ENCODE data around the gene LIF.
A peak's percentile ranks its signal among the peaks of the same experiment; 100 is the strongest.

Gene LIF

GRCh38 chr22:30244641-30245040, 1.9 kb downstream of the LIF start:
- CTCF ChIA-PET, result interaction anchor here (0.7 kb wide), 1 partner anchor 36 kb away, joined by 3 read pairs; no protein-coding TSS in a partner anchor
- POLR2A ChIA-PET, result no interaction called here

GRCh38 chr22:30244066-30244465, 2.5 kb downstream of the LIF start:
- CTCF ChIA-PET, result interaction anchor here (0.7 kb wide), 1 partner anchor 35 kb away, joined by 3 read pairs; no protein-coding TSS in a partner anchor
- POLR2A ChIA-PET, result no interaction called here
- Histone ChIP-seq H3K36me3 (ENCODE audit: control insufficient read depth in 2 of 2, insufficient read depth in 1 of 2, low read length in 2 of 2) (peaks cover 0 to 29% of the 10 kb centered on the region in 2 experiments; a peak in 1 of 3 replicates), H3K27ac (ENCODE audit: extremely low read depth, low read depth, low read length) (no peak overlapping the region), H3K9me3 (ENCODE audit: control insufficient read depth, insufficient read depth, low read depth, low read length) (no peaks in the 10 kb centered on the region), H3K4me1 (ENCODE audit: control insufficient read depth, insufficient read depth, low read length) (peaks cover 3% of the 10 kb centered on the region; the same call in 1 of the 2 replicates), H3K4me3 (ENCODE audit: low read depth, low read length) (no peak overlapping the region)
- peak; percentile 68 for TF ChIP-seq ZNF513 (tag by site-specific recombination; IDR thresholded peaks at IDR 0.05)
- no peak for TF ChIP-seq ZSCAN30 (tag by site-specific recombination; IDR thresholded peaks at IDR 0.05)

More at GRCh38 chr22:30244641-30245040, 1.9 kb downstream of the LIF start:
- Histone ChIP-seq H3K9me3 (ENCODE audit: control insufficient read depth, insufficient read depth, low read depth, low read length) (no peaks in the 10 kb centered on the region), H3K4me3 (ENCODE audit: low read depth, low read length) (no peak overlapping the region), H3K4me1 (ENCODE audit: control insufficient read depth, insufficient read depth, low read length) (peaks cover 3% of the 10 kb centered on the region; the same call in 1 of the 2 replicates), H3K36me3 (ENCODE audit: control insufficient read depth in 2 of 2, insufficient read depth in 1 of 2, low read length in 2 of 2) (peaks cover 0 to 29% of the 10 kb centered on the region in 2 experiments; a peak in 1 of 3 replicates), H3K27ac (ENCODE audit: extremely low read depth, low read depth, low read length) (no peak overlapping the region)
- TF ChIP-seq ZBTB20 (tag by site-specific recombination; IDR thresholded peaks at IDR 0.05), result no peak
- TF ChIP-seq ZNF433 (tag by site-specific recombination; IDR thresholded peaks at IDR 0.05; ENCODE audit: low read depth), result no peak
- TF ChIP-seq SCRT2 (tag by site-specific recombination; IDR thresholded peaks at IDR 0.05), result no peak
- no peak for TF ChIP-seq ZNF837 (tag by site-specific recombination; IDR thresholded peaks at IDR 0.05)
- no peak for TF ChIP-seq PRDM2 (tag by site-specific recombination; IDR thresholded peaks at IDR 0.05; ENCODE audit: borderline replicate concordance)
- no peak for TF ChIP-seq HOXC10 (CRISPR knock-in tag; IDR thresholded peaks at IDR 0.05)
- no peak for TF ChIP-seq ZNF624 (tag by site-specific recombination; IDR thresholded peaks at IDR 0.05)

GRCh38 chr22:30243661-30244060, 2.9 kb downstream of the LIF start:
- POLR2A ChIA-PET, result no interaction called here
- H3K9me3 ChIP-seq (ENCODE audit: control insufficient read depth, insufficient read depth, low read depth, low read length), result no peaks in the 10 kb centered on the region
- H3K4me1 ChIP-seq (ENCODE audit: control insufficient read depth, insufficient read depth, low read length), result peaks cover 3% of the 10 kb centered on the region; the same call in 1 of the 2 replicates
- CTCF ChIA-PET, result interaction anchor here (1.0 kb wide), 1 partner anchor 11 kb away, joined by 3 read pairs; no protein-coding TSS in a partner anchor
- H3K27ac ChIP-seq (ENCODE audit: extremely low read depth, low read depth, low read length), result no peak overlapping the region
- peaks cover 0 to 29% of the 10 kb centered on the region in 2 experiments; a peak in 1 of 3 replicates for H3K36me3 ChIP-seq (ENCODE audit: control insufficient read depth in 2 of 2, insufficient read depth in 1 of 2, low read length in 2 of 2)
- H3K4me3 ChIP-seq (ENCODE audit: low read depth, low read length), result no peak overlapping the region
- TF ChIP-seq ZFP37 (tag by site-specific recombination; IDR thresholded peaks at IDR 0.05) (no peak), ZNF645 (tag by site-specific recombination; IDR thresholded peaks at IDR 0.05) (no peak), ZNF670 (tag by site-specific recombination; IDR thresholded peaks at IDR 0.05; ENCODE audit: low read depth) (no peak), ZNF362 (tag by site-specific recombination; IDR thresholded peaks at IDR 0.05) (no peak), REST (tag by site-specific recombination; IDR thresholded peaks at IDR 0.05) (no peak), ZNF423 (tag by site-specific recombination; IDR thresholded peaks at IDR 0.05) (no peak), ZNF37A (tag by site-specific recombination; IDR thresholded peaks at IDR 0.05) (no peak), ZNF501 (tag by site-specific recombination; IDR thresholded peaks at IDR 0.05) (no peak), ZNF600 (tag by site-specific recombination; IDR thresholded peaks at IDR 0.05) (no peak)

Measured in HEK293 (cell line).